ENCODE measurements around the gene DHRS3.

- no peak for TF ChIP-seq NR2C2 (CRISPR knock-in tag; IDR thresholded peaks at IDR 0.05)
- TF ChIP-seq CTCF (IDR thresholded peaks at IDR 0.05) = no peak
- TF ChIP-seq E2F1 (CRISPR knock-in tag; IDR thresholded peaks at IDR 0.05) = no peak
- TF ChIP-seq CBFB (CRISPR knock-in tag; IDR thresholded peaks at IDR 0.05; ENCODE audit: low read depth) = no peak
- no peak for TF ChIP-seq ZBTB43 (CRISPR knock-in tag; IDR thresholded peaks at IDR 0.05)
- no peak for TF ChIP-seq ZNF138 (CRISPR knock-in tag; conservative IDR thresholded peaks at IDR 0.05)
- no peak for TF ChIP-seq FOXK1 (CRISPR knock-in tag; IDR thresholded peaks at IDR 0.05)
- TF ChIP-seq CREB1 (CRISPR knock-in tag; IDR thresholded peaks at IDR 0.05) = no peak
- no peak for TF ChIP-seq IRF1 (CRISPR knock-in tag; IDR thresholded peaks at IDR 0.05)
- TF ChIP-seq MAX (CRISPR knock-in tag; IDR thresholded peaks at IDR 0.05) = no peak
- TF ChIP-seq TCF7 (CRISPR knock-in tag; IDR thresholded peaks at IDR 0.05; ENCODE audit: low read depth) = no peak
Measured at GRCh38 chr1:12539320-12539704, 78.7 kb downstream of the DHRS3 start.

Measured in WTC11 (cell line).